Activated CD8-positive, alpha-beta memory T cell treated with anti-CD3 and anti-CD28 coated beads, Interleukin-2, amount 50 U/mL, for 48 hours (primary cell): ENCODE data around the gene PTGER3.
"Not testable (repeated sequence)": the region's sequence is repeated elsewhere in the genome, so short reads cannot be mapped to it uniquely, and the experiment has no call there.

Experiments
- DNase-seq: peaks from one replicate; pipeline ENCODE4 v3.0.0-alpha.2; 2020

The PTGER3 gene

GRCh38 chr1:71001624-71002023, 46.0 kb downstream of the PTGER3 start:
- no peak for DNase-seq

DNA sequence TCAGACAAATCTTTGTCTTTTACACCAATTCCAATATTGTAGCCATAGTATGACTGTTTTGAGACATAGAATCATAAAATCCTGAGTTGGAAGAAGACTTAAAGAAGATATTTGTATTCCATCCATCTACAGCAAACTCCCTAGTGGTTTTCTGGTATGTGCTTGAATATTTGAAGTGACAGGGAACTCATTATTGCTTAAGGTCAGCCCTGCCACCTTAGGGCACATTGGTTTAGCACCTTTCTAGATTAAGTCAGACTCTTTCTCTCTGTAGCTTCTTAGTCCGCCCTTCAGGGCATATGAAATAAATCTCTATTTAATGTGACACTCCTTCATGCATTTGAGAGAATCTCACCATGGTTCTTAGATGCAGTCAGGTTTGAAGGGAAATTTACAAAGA, 49.8 kb downstream of the PTGER3 start:
- no peak for DNase-seq

GRCh38 chr1:70994753-70995268, 52.8 kb downstream of the PTGER3 start:
- DNase-seq: no peak

DNA sequence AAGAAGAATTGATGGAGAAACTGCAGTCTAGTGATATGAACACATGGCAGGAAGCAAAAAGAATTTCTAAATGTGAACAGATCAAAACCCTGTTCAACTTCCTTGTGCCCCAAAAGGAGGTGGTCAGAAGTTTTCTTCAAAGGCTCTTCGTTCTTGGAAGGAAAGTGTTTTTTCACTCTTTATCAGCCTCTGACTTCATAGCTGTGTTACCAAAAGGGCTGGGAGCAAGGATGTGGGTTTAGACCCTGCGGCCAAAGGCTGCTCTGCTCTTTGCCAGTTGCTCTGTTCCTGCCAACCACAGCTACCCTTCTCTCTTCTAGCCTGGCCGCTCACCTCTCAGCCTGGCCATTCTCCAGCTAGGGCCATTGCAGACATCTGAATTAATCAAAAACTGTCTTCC, 53.8 kb downstream of the PTGER3 start:
- DNase-seq: no peak

GRCh38 chr1:70992521-70992920, 55.1 kb downstream of the PTGER3 start:
- no peak for DNase-seq

DNA sequence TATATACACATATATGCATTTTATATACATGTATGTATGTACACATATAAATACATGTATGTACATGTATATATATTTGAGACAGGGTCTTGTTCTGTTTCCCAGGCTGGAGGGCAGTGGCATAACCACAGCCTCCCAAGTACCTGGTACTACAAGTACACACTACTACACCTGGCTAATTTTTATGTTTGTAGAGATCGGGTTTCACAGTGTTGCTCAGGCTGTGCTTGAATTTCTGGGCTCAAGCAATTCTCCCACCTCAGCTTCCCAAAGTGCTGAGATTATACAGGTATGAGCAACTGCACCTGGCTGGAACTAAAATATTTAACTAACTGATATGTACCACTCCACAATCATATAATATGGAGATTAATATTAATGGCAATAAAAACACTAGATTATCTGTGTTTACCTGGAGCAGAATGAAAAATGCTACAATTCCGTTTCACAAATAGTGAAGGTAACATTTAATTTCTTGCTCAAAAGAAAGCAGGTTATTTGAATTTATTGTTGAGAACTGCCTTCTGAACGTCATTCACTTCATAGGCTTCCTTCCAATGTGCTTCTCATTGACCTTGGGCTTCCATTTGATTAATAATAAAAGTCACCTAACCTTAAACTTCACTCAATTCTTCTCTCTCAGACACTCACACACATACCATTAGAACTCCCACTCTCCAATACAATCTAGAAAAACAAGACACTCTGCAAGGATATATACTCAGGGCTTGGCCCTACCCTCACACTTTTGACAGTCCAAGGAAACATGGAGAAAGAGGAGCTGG, 57.0 kb downstream of the PTGER3 start:
- DNase-seq: no peak

- DNase-seq: no peak
These were observed 60.1 kb downstream of the PTGER3 start for GRCh38 chr1:70987497-70987896.

GRCh38 chr1:70985776-70986225, 61.8 kb downstream of the PTGER3 start:
- DNase-seq: not testable (repeated sequence)

GRCh38 chr1:70985278-70985677, 62.3 kb downstream of the PTGER3 start:
- DNase-seq: not testable (repeated sequence)

GRCh38 chr1:70980361-70980760, 67.3 kb downstream of the PTGER3 start:
- DNase-seq: no peak

DNA sequence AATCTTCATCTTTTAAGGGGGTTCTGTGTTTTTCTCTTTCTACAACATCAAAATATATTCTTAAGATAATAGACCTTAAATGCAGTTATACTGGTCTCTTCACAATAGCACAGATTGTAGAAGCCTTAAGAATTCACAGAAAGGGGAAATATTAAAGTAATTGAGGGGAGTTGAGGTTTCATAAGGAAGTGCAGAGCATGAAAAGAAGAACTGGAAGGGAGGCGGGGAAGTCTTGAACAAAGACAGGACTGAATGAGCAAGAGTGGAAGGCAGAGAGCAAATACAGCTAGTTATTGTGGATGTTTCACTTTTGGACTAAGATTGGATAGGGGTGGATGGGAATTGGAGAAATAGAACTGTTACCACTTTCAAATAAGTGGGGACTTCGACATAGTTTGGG, 67.7 kb downstream of the PTGER3 start:
- no peak for DNase-seq

DNA sequence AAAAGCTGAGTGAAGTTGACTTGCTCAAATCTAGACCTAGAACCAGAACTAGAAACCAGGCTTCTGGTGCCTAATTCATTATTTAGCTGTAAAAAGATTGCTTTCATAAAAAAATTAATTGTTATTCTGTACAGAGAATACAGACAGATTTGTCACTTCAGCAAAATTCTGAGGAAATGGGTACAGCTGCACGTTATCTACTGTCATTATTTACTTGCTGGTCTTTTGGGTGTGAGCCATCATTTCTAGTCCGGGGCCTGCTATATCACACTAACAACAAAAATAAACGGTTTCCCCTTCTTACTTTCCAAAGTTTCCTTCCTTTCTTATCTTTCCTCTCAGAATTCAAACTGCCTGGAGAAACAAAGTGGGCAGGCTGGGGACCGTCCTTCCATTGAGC, 68.3 kb downstream of the PTGER3 start:
- no peak for DNase-seq

DNA sequence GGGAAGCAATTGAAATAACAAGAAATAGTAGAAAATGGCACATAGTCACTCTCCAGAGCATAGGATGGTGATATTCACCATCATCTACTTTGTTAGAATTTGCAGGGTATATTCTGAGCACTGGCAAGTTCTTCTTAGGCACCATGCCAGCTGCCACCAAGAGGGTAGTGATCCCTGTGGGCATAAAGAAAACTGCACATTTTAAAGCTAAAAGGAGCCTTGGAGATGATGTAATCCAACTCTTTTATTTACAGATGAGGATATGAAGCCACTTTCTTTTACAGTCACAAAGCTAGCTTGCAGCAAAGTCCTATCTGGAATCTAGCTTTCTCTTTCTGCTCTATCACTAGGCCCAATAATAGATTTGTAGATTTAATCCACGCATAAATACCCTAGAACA, 69.0 kb downstream of the PTGER3 start:
- DNase-seq: no peak

GRCh38 chr1:70977575-70977974, 70.0 kb downstream of the PTGER3 start:
- DNase-seq: no peak

GRCh38 chr1:70977041-70977440, 70.6 kb downstream of the PTGER3 start:
- DNase-seq: no peak

GRCh38 chr1:70973754-70974153, 73.9 kb downstream of the PTGER3 start:
- DNase-seq: no peak

GRCh38 chr1:70970407-70970806, 77.2 kb downstream of the PTGER3 start:
- DNase-seq: no peak

GRCh38 chr1:70966018-70966638, 81.5 kb downstream of the PTGER3 start:
- DNase-seq: no peak

GRCh38 chr1:70963374-70963773, 84.2 kb downstream of the PTGER3 start:
- no peak for DNase-seq

DNA sequence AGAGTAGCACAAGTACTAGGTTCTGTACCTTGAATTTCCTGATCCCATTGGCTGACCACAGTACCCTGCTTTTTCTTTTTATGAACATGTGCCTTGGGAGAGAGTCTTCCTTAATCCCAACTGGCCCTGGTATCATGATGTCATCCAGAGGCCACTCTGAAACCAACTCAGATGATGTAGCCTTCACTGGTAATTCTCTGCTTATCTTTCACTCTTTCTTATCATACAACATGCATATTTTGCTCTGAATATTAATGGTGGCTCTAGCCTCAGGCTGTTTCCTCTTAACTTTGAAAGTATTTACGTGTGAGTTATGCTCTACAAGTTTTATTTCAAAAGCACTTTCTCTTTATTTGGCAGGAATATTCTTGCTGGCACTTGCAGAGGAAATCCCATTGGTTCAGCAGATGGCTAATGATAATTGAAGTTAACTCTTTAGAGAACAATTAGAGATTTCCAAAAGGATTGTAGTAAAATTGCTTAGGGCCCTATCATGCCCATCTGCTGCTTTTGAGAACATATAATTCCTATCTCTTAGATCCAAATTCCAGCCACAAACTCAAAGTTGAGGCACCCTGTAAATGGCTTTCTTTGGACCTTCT, 86.1 kb downstream of the PTGER3 start:
- no peak for DNase-seq

- DNase-seq: no peak
These were observed 99.1 kb downstream of the PTGER3 start for GRCh38 chr1:70948396-70949017.

- no peak for DNase-seq
These were observed 99.8 kb downstream of the PTGER3 start for GRCh38 chr1:70947835-70948234.

DNA sequence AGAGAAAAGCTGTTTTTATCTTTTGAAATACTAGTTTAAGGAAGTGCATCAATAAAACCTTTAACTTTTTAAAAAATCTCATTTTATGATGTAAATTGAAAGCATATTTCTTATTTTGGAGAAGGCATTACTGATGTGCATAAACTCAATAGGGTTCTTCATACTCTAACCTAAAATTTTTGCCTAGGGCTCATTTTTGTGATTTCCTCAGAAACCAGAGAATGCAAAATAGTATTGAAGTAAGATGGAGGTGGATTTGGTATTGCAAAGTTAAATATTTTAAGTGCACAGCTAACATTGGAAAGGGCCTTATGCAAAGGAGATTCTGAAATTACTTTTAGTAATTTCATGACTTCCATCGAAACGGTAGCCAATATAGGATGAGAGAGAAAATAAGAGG, 101.9 kb downstream of the PTGER3 start:
- no peak for DNase-seq

DNA sequence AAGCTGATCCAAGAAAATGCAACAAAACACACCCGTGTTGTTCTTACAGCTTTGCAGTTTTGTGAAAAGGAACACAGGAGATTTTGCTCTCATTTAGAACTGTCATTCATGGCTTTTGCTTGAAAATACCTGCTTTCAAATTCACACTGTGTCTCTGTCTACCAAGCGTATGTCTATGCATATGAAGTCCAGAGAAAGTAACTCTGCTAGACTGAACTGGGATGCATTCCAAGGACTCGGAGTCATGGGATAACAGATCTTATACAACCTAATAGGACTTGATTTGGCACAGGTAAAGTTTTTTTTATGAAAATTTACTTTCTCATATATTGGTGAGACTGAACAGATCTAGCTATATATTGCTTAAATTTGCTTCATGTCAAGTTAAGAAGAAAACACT, 102.4 kb downstream of the PTGER3 start:
- DNase-seq: no peak
